ENCODE measurements around the gene PRKAB2. TPM values are rescaled to one million over a fixed set of nuclear protein-coding genes. Genes with fewer than 3 reads are reported as not detected.
A peak's percentile ranks its signal among the peaks of the same experiment; 100 is the strongest.
"Not testable (repeated sequence)": the region's sequence is repeated elsewhere in the genome, so short reads cannot be mapped to it uniquely, and the experiment has no call there.

The PRKAB2 gene, protein sequence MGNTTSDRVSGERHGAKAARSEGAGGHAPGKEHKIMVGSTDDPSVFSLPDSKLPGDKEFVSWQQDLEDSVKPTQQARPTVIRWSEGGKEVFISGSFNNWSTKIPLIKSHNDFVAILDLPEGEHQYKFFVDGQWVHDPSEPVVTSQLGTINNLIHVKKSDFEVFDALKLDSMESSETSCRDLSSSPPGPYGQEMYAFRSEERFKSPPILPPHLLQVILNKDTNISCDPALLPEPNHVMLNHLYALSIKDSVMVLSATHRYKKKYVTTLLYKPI
- total RNA-seq = 34.6 TPM

DNA sequence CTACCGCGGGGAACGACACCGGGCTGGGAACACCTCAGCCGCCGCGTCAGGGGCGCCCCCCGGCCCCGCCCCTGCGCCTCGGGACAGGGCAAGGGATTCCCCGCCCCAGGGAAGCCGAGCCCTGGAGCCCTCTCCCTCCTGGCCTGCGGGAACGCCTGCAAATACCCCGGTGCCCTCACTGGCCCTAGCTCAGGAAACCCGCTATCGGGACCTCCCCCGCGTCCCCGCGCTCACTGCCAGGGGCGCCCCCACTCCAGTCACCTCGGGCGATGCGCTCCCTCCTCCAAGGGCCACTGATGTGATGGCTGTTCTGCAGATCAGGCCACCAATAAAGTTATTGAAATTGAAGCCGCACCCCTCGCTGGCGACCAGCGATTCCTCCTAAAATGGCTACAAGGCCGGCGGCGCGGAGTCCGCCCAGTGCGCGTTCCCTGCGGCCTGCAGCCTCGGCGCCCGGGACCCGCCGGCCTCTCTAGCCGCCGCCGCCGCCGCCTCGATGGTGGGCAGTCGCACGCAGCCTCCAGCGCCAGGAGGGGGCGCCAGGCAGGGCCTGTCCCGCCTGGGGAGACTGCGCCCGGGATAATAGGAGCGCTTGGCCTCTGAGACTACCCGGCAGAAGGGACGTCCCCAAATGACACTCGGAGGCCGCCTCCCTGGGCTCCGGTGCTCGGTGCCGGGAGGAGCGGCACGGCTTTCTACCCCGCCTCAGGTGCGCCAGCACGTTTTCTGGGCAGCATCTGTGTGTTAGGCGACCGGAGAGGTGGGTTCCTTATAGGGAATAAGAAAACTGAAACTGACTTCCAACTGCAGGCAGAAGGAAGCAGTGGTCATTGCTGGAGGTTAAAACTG, at the start of gene PRKAB2:
PRKAB2 (minus strand) TSS at position 303 of the 849 bp plus-strand sequence. CDS start 326 bp downstream, outside the sequence.
- DNase-seq (ENCODE audit: low spot score in 2 of 2) (peak; percentile 92 to 95), FAIRE-seq (no peak)

DNA sequence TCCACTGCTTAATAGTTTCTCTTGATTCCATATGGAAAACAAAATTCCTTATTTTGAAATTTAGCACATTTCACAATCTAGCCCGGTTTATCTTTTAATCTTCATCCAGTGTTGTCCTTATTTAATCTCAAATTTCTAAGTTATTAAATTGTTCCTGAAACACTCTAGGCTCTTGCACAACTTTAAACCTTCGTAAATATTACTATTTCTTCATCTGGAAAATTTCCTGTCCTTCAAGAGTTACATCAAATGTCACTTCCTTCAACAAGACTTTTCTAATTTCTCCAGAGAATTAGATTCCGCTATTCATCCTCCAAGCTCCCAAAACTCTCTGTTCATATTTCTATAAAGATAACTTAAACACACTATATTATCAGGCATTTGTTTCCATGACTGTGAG, 46.3 kb upstream of the PRKAB2 start:
- no peak for FAIRE-seq
- DNase-seq (ENCODE audit: low spot score in 2 of 2) = no peak

GRCh38 chr1:147217141-147217540, 44.9 kb upstream of the PRKAB2 start:
- FAIRE-seq = no peak
- DNase-seq (ENCODE audit: low spot score in 2 of 2) = no peak

DNA sequence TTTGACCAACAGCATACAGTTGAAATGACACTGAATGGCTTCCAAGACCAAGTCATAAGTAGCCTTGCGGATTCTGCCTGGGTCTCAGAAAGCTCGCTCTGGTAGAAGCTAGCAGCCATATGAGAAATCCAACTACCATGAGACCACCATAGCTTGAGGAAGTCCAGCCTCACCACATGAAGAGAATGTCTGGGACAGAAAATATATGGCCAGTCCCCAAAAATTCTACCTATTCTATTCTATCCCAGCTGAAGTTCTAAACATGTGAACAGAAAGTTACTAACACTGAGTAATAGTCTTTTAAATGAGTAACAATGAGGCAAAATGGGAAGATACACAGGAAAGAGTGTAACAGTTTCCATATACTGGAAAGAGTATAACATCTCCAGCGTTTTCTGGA, 43.9 kb upstream of the PRKAB2 start:
- FAIRE-seq (no peak), DNase-seq (ENCODE audit: low spot score in 2 of 2) (no peak)

DNA sequence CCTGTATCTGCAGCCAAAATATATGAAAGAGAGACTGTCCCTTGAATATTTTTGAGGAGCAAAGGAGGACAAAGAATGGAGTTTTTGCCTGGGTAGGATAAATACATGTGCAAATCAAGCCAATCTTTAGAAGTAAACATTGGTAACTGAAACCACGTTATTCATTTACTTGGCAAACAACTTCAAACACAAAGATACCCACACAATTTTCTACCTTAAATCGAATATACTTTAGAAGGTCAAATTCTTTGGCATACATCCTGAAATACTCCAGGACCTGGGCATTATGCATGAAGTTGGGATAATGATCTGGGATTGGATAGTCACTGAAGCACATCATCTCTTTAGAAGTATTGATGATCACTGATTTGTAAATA, 43.3 kb upstream of the PRKAB2 start:
- no peak for DNase-seq (ENCODE audit: low spot score in 2 of 2)
- FAIRE-seq = no peak

GRCh38 chr1:147214842-147215539, 42.7 kb upstream of the PRKAB2 start:
- DNase-seq (ENCODE audit: low spot score in 2 of 2) (no peak), FAIRE-seq (no peak)

DNA sequence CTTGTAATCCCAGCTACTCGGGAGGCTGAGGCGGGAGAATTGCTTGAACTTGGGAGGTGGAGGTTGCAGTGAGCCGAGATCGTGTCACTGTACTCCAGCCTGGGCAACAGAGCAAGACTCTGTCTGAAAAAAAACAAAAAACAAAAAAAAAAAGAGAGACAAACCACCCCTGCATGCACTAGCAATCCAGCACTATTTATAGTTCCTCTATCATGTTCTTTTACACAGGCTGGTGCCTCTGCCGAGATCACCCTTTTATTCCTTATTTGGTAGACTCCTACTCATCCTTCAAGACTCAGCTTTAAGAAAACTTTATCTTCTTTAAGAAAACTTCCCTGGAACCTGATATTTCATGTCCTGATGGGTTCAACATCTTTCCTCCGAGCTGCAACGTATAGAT, 42.1 kb upstream of the PRKAB2 start:
- FAIRE-seq (no peak), DNase-seq (ENCODE audit: low spot score in 2 of 2) (no peak)

DNA sequence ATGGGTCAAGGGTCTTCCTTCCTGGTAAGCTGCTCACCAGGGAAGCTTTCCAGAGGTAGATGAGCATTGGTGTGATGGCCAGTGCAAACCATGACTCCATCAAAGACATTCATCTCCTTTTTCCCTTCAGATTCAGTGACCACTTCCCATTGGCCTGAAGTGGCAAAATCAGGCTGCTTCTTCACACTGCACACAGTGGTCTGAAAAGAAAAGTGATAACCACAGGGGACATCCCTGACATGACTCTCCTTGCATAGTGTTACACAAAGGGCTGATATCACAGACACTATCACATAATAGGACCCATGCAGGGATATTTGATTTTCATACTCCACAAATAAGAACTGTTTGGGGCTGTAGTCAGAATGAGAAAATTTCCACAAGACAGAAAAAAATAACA, 41.0 kb upstream of the PRKAB2 start:
- FAIRE-seq (no peak), DNase-seq (ENCODE audit: low spot score in 2 of 2) (no peak)

- no peak for DNase-seq (ENCODE audit: low spot score in 2 of 2)
- no peak for FAIRE-seq
Measured at GRCh38 chr1:147211577-147211976, 39.3 kb upstream of the PRKAB2 start.

DNA sequence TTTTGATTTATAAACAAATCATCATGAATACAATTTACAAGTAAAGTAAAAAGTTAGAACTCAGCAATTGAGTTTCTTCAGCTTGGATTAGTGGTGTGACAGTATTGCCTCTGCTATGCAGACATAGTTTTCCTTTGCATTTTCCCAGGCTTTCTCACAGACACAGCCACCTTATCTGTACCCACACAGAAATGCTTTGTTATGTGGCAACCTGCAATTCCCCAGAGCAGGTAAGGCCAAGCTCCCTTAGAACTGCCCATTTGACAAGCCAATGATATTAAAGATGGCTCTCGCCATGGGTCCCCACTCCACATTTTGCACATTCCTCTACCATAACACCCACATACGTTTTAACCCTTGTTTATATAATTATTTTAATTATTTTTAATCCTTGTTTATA, 38.7 kb upstream of the PRKAB2 start:
- no peak for DNase-seq (ENCODE audit: low spot score in 2 of 2)
- no peak for FAIRE-seq

GRCh38 chr1:147209825-147210821, 37.9 kb upstream of the PRKAB2 start:
- no peak for FAIRE-seq
- DNase-seq (ENCODE audit: low spot score in 2 of 2) = no peak

DNA sequence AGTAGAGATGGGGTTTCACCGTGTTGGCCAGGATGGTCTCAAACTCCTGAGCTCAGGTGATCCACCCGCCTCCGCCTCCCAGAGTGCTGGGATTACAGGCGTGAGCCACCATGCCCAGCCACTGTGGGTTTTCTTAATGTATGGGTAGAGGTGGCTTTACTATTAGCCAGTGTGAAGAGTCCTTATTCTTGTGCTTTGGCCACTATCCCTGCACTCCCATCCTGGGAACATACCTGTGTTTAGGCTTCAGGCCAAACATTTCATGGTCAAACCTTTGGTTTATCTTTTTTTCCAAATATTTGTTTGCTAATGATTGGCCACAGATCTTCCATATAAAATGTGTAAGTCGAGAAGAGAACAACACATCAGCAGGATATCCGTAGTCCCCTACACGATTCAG, 36.3 kb upstream of the PRKAB2 start:
- FAIRE-seq (no peak), DNase-seq (ENCODE audit: low spot score in 2 of 2) (no peak)

- DNase-seq (ENCODE audit: low spot score in 2 of 2) (no peak), FAIRE-seq (no peak)
Measured at GRCh38 chr1:147207192-147207591, 34.9 kb upstream of the PRKAB2 start.

GRCh38 chr1:147204080-147204479, 31.8 kb upstream of the PRKAB2 start:
- FAIRE-seq = no peak
- no peak for DNase-seq (ENCODE audit: low spot score in 2 of 2)

DNA sequence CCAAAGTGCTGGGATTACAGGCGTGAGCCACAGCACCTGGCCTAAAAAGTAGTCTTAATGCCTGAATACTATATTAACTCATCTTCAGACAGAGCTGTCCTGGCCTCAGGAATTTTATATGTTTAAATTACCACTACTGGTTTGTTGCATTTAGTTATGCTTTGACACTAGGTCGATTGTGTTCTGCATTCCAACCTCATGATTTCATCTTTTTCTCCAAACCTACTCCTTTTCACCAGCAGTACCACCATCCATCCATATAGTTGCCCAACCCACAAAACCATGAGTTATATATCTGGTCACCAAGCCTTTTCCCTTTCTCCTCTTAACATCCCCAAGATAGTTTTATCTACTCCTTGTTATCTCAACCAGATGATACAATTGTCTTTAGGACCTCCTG, 30.3 kb upstream of the PRKAB2 start:
- DNase-seq (ENCODE audit: low spot score in 2 of 2) (no peak), FAIRE-seq (no peak)

GRCh38 chr1:147201786-147202185, 29.5 kb upstream of the PRKAB2 start:
- DNase-seq (ENCODE audit: low spot score in 2 of 2) (no peak), FAIRE-seq (no peak)

DNA sequence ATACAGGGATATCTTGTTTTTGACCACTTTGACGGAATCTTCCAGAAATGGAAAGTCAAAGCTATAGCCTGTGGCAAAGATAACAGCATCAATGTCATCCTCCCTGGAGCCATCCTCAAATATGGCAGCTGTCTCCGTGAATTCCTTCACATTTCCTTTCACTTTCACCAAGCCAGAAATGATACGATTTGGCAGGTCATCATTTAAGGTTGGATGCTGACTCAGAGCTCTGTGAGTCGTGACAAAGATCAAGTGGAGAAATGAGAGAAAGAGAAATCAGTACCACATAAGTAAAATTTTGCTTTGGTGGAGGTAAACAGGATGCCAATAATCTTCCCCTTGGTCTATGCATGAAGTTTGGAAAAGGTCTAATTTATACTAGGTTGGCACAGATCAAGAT, 29.0 kb upstream of the PRKAB2 start:
- FAIRE-seq (no peak), DNase-seq (ENCODE audit: low spot score in 2 of 2) (no peak)

DNA sequence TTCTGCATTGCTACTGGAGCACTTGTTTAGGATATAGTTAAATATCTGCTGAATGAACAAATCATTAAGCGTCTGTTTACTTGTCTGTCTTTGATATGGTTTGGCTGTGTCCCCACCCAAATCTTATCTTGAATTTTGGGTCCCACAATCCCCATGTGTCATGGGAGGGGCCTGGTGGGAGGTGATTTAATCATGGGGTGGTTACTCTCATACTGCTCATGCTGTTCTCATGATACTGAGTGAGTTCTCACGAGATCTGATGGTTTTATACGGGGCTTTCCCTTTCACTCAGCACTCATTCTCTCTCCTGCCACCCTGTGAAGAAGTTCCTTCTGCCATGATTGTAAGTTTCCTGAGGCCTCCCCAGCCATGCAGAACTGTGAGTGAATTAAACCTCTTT, 25.1 kb upstream of the PRKAB2 start:
- not testable (repeated sequence) for FAIRE-seq; DNase-seq (ENCODE audit: low spot score in 2 of 2)

DNA sequence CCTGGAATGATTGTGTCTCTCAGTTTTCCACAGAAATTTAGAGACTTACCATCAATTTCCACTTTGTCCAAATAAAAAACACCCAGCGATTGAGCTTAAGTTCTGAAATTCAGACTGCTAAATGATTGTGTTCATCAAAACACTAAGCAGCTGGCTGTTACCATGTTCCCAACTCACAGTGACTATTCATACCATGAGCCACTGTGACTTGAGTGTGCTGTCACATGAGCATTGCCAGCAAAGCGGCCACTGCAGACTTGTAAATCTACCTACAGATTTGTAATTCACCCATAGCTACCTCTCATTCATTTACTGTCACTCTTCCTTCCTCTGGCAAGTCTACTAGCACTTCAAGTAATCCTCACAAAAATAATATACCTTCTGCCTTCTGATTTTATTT, 17.2 kb upstream of the PRKAB2 start:
- DNase-seq (ENCODE audit: low spot score in 2 of 2) (no peak), FAIRE-seq (no peak)

DNA sequence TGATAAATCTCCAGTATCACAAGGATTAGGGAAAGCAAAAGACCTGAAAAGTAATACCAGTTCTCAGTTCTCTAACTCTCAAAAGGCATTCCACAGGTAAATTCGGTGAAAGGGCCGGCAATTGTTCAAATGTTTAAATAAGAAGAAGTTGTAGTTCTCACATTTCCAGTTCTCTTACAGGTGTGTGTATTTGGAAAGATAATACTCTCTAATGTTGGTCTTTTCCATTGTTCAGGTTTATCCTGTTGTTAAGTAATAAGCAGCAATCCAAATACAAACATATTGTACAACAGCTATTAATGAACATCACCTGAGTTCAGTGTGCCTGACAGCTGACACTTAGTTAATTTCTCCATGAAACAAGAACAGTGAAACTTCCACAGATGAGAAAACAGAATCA, 13.2 kb upstream of the PRKAB2 start:
- no peak for DNase-seq (ENCODE audit: low spot score in 2 of 2)
- FAIRE-seq = no peak

Data from frontal cortex (tissue), 4 donors.